ENCODE data around the gene RIMKLA.

RIMKLA gene

DNA sequence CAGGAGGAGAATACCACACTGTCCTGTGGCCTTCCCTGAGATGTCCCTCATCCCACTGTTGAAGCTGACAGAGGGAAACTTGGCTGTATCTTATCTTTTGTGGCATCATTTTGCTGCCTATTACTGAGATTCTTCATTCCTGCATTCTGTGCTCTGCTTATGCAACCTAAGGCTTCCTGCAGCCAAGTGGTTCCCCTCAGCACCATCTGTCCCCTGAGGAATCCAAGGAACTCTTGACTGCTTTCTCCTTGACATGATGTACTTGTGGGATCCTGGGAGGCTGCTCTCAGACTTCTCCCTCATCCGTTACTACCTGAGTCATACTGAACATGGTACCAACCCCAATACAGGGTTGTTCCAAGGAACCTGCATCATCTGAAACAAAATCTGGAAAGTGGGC is 21.1 kb upstream of the RIMKLA start:
- FAIRE-seq (no peak), DNase-seq (ENCODE audit: insufficient read length, low spot score) (no peak)
- TF ChIP-seq, protein P1, sequence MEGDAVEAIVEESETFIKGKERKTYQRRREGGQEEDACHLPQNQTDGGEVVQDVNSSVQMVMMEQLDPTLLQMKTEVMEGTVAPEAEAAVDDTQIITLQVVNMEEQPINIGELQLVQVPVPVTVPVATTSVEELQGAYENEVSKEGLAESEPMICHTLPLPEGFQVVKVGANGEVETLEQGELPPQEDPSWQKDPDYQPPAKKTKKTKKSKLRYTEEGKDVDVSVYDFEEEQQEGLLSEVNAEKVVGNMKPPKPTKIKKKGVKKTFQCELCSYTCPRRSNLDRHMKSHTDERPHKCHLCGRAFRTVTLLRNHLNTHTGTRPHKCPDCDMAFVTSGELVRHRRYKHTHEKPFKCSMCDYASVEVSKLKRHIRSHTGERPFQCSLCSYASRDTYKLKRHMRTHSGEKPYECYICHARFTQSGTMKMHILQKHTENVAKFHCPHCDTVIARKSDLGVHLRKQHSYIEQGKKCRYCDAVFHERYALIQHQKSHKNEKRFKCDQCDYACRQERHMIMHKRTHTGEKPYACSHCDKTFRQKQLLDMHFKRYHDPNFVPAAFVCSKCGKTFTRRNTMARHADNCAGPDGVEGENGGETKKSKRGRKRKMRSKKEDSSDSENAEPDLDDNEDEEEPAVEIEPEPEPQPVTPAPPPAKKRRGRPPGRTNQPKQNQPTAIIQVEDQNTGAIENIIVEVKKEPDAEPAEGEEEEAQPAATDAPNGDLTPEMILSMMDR (IDR thresholded peaks at IDR 0.05; ENCODE audit: insufficient read depth, missing control alignments) = no peak

GRCh38 chr1:42364089-42364488 is 16.5 kb upstream of the RIMKLA start:
- TF ChIP-seq, protein P1 (IDR thresholded peaks at IDR 0.05; ENCODE audit: insufficient read depth, missing control alignments) = no peak
- FAIRE-seq = no peak
- no peak for DNase-seq (ENCODE audit: insufficient read length, low spot score)

GRCh38 chr1:42364542-42364941 is 16.1 kb upstream of the RIMKLA start:
- FAIRE-seq = no peak
- TF ChIP-seq, protein P1 (IDR thresholded peaks at IDR 0.05; ENCODE audit: insufficient read depth, missing control alignments) = no peak

GRCh38 chr1:42365118-42365517 is 15.5 kb upstream of the RIMKLA start:
- DNase-seq (ENCODE audit: insufficient read length, low spot score) (no peak), FAIRE-seq (no peak)
- TF ChIP-seq, protein P1 (IDR thresholded peaks at IDR 0.05; ENCODE audit: insufficient read depth, missing control alignments) = no peak

More at GRCh38 chr1:42364542-42364941, 16.1 kb upstream of the RIMKLA start:
- DNase-seq (ENCODE audit: insufficient read length, low spot score) = no peak

- DNase-seq (ENCODE audit: insufficient read length, low spot score) (no peak), FAIRE-seq (no peak)
- TF ChIP-seq, protein P1 (IDR thresholded peaks at IDR 0.05; ENCODE audit: insufficient read depth, missing control alignments) = no peak
Measured at GRCh38 chr1:42368096-42368795, 12.3 kb upstream of the RIMKLA start.

DNA sequence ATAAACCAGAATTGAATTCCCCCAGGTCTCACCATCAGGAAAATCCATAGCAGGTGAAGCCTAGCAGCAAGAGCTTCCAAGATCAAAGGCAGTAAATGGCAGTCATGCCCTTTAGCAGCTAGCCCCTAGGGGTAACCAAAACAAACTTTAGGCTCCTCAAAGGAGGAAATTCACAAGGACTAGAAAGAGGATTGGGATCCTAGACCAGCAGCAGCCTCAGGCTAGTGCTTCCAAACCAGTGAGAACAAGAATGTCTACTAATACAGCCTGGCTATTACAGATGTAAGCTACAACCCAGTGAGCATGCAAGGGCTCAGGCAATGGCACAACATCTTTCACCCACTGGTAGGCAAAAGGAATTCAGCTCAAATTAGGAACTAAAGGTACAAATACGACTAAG is 11.1 kb upstream of the RIMKLA start:
- DNase-seq (ENCODE audit: insufficient read length, low spot score) (no peak), FAIRE-seq (no peak)
- TF ChIP-seq, protein P1 (IDR thresholded peaks at IDR 0.05; ENCODE audit: insufficient read depth, missing control alignments) = no peak

- FAIRE-seq = no peak
- TF ChIP-seq, protein P1 (IDR thresholded peaks at IDR 0.05; ENCODE audit: insufficient read depth, missing control alignments) = no peak
- DNase-seq (ENCODE audit: insufficient read length, low spot score) = no peak
Measured at GRCh38 chr1:42370876-42371549, 9.6 kb upstream of the RIMKLA start.

Data from D721Med (cell line).